CD14-positive monocyte (primary cell): Measurements from ENCODE around the gene MEI1. TPM values are rescaled to one million over a fixed set of nuclear protein-coding genes. Genes with fewer than 3 reads are reported as not detected.

Experiments
- DNase-seq, 3 donors: peaks; one replicate each; pipeline ENCODE4 v3.0.0-alpha.2; 2011 to 2022
- H2AFZ ChIP-seq: 2 replicates; pipeline ENCODE4 v1.6.0; 2012; ENCODE audit warnings: mild to moderate bottlenecking, low read depth, low read length, inconsistent platforms; ENCODE audit not compliant: insufficient read depth, poor library complexity, severe bottlenecking
- H3K27ac ChIP-seq, 2 donors: 1 replicate in 1 of 2; 2 replicates in 1 of 2; pipeline ENCODE4 v1.5.1; 2012 to 2013; ENCODE audit warnings: low read length in 2 of 2, control low read depth in 1 of 2, inconsistent platforms in 1 of 2, low read depth in 1 of 2, mild to moderate bottlenecking in 1 of 2
- H3K27me3 ChIP-seq, 2 donors: one replicate each; pipeline versions ENCODE4 v1.6.0 to v1.6.1; 2011 to 2013; ENCODE audit warnings: low read length in 2 of 2; ENCODE audit not compliant: control insufficient read depth in 2 of 2, insufficient read depth in 2 of 2
- H3K36me3 ChIP-seq, 2 donors: replicated peaks in 1 of 2; 1 replicate in 1 of 2; 2 replicates in 1 of 2; pipeline versions ENCODE4 v1.5.1 to v1.6.1; 2012 to 2013; ENCODE audit warnings: low read length in 2 of 2, control low read depth in 1 of 2, inconsistent platforms in 1 of 2, mild to moderate bottlenecking in 1 of 2; ENCODE audit not compliant: insufficient read depth in 2 of 2, control insufficient read depth in 1 of 2
- H3K4me1 ChIP-seq, 2 donors: 1 replicate in 1 of 2; 2 replicates in 1 of 2; pipeline versions ENCODE4 v1.5.1 to v1.6.1; 2012 to 2013; ENCODE audit warnings: low read length in 2 of 2, control low read depth in 1 of 2, inconsistent platforms in 1 of 2, mild to moderate bottlenecking in 1 of 2, moderate library complexity in 1 of 2; ENCODE audit not compliant: insufficient read depth in 2 of 2, control insufficient read depth in 1 of 2
- H3K4me2 ChIP-seq: replicated peaks from 2 replicates; pipeline ENCODE3; 2012; ENCODE audit warnings: low read length, moderate library complexity, mild to moderate bottlenecking; ENCODE audit not compliant: poor library complexity, severe bottlenecking; ENCODE audit errors: extremely low read depth
- H3K4me3 ChIP-seq, 3 experiments: fragments of 200-600 bp in 1 of 3; sonication (generic) in 1 of 3; replicated peaks in 1 of 3; 1 replicate in 2 of 3; 2 replicates in 1 of 3; pipeline ENCODE4 v1.5.1; 2011 to 2013; ENCODE audit warnings: low read length in 3 of 3, mild to moderate bottlenecking in 3 of 3, control low read depth in 2 of 3, low read depth in 2 of 3, inconsistent platforms in 1 of 3, moderate library complexity in 1 of 3
- H3K79me2 ChIP-seq: 2 replicates; pipeline ENCODE4 v1.6.0; 2012; ENCODE audit warnings: mild to moderate bottlenecking, control low read depth, inconsistent platforms, low read length, moderate library complexity; ENCODE audit not compliant: insufficient read depth
- H3K9ac ChIP-seq: 2 replicates; pipeline ENCODE4 v1.6.0; 2017; ENCODE audit warnings: low read length, mild to moderate bottlenecking; ENCODE audit not compliant: insufficient read depth, poor library complexity, severe bottlenecking
- H3K9me3 ChIP-seq, 2 donors: replicated peaks in 1 of 2; 1 replicate in 1 of 2; 2 replicates in 1 of 2; pipeline versions ENCODE4 v1.5.1 to v1.6.1; 2012 to 2013; ENCODE audit warnings: low read length in 2 of 2, control low read depth in 1 of 2; ENCODE audit not compliant: control insufficient read depth in 1 of 2, insufficient read depth in 1 of 2
- H4K20me1 ChIP-seq: 2 replicates; pipeline ENCODE4 v1.6.0; 2012; ENCODE audit warnings: mild to moderate bottlenecking, low read length, control low read depth, moderate library complexity; ENCODE audit not compliant: insufficient read depth
- H3K27ac Mint-ChIP-seq, 7 donors: one replicate each; pipeline ENCODE4 v1.8.0; 2020; ENCODE audit warnings: mild to moderate bottlenecking in 7 of 7, mixed read lengths in 7 of 7, moderate library complexity in 6 of 7, inconsistent platforms in 2 of 7
- H3K27me3 Mint-ChIP-seq, 3 donors: one replicate each; pipeline ENCODE4 v1.8.0; 2021 to 2022; ENCODE audit warnings: low read depth in 3 of 3, mild to moderate bottlenecking in 3 of 3, mixed read lengths in 3 of 3, moderate library complexity in 3 of 3, inconsistent platforms in 1 of 3
- H3K36me3 Mint-ChIP-seq, 2 donors: one replicate each; pipeline ENCODE4 v1.8.0; 2020; ENCODE audit warnings: mixed read lengths in 2 of 2, inconsistent platforms in 1 of 2, mild to moderate bottlenecking in 1 of 2
- H3K4me1 Mint-ChIP-seq: one replicate; pipeline ENCODE4 v1.8.0; 2020; ENCODE audit warnings: mild to moderate bottlenecking, mixed read lengths
- H3K4me3 Mint-ChIP-seq, 2 donors: one replicate each; pipeline ENCODE4 v1.8.0; 2020; ENCODE audit warnings: mild to moderate bottlenecking in 2 of 2, mixed read lengths in 2 of 2, moderate library complexity in 1 of 2
- H3K9me3 Mint-ChIP-seq, 7 donors: one replicate each; pipeline ENCODE4 v1.8.0; 2020 to 2022; ENCODE audit warnings: mixed read lengths in 7 of 7, mild to moderate bottlenecking in 6 of 7, moderate library complexity in 6 of 7, inconsistent platforms in 2 of 7
- WGBS: methylation state at CpG from one replicate; pipeline ENCODE4 v1.1.5; 2013; ENCODE audit warnings: missing lambda C conversion rate; ENCODE audit not compliant: insufficient coverage; 5-methylcytosine and 5-hydroxymethylcytosine counted together
- intact Hi-C, 2 donors: fragments of 100-400 bp; cut with micrococcal nuclease; formaldehyde crosslinking; loops; one replicate each; pipeline versions ENCODE4 v1.15.0 to v1.15.1; 2023
- polyA plus RNA-seq, 3 donors: library from polyadenylated mRNA; depleted of rRNA in 1 of 3; unstranded in 2 of 3; stranded (reverse) in 1 of 3; fragments of 300-500 nt in 2 of 3; fragments of >200 nt in 1 of 3; fragmentation: Illumina TruSeq in 2 of 3; gene quantifications; 1 replicate in 2 of 3; 2 replicates in 1 of 3; pipeline ENCODE4 v1.2.3, GENCODE V29; 2012 to 2021
- TF ChIP-seq, protein P1 (sequence below): fragments of 200-600 bp; IDR thresholded peaks from one replicate; pipeline ENCODE4 v1.8.0; 2022; ENCODE audit warnings: antibody characterized with exemption, mild to moderate bottlenecking

The MEI1 gene
- polyA plus RNA-seq, 3 donors: 12.3 to 40.0 (median 37.0) TPM

GRCh38 chr22:41687901-41688364 is 11.4 kb upstream of the MEI1 start:
- Histone ChIP-seq H3K9me3 (no peaks in the 10 kb centered on the region), H3K4me1 (peaks cover 15 to 21% of the 10 kb centered on the region in 2 donors), H3K4me2 (peak overlapping the region; percentile 78), H4K20me1 (no peaks in the 10 kb centered on the region), H3K79me2 (peaks cover 54% of the 10 kb centered on the region), H2AFZ (peak overlapping the region; percentile 67), H3K36me3 (no peaks in the 10 kb centered on the region), H3K27me3 (no peaks in the 10 kb centered on the region), H3K4me3 (peak overlapping the region; percentile 60 to 86 (median 84)), H3K9ac (peak overlapping the region; percentile 90), H3K27ac (peak overlapping the region; percentile 93 to 98)
- H3K27ac Mint-ChIP-seq: peak overlapping the region; percentile 95 to 97 (median 95)
- intact Hi-C loops: no loop called here
- H3K4me1 Mint-ChIP-seq: peaks cover 12% of the 10 kb centered on the region
- TF ChIP-seq, protein P1, sequence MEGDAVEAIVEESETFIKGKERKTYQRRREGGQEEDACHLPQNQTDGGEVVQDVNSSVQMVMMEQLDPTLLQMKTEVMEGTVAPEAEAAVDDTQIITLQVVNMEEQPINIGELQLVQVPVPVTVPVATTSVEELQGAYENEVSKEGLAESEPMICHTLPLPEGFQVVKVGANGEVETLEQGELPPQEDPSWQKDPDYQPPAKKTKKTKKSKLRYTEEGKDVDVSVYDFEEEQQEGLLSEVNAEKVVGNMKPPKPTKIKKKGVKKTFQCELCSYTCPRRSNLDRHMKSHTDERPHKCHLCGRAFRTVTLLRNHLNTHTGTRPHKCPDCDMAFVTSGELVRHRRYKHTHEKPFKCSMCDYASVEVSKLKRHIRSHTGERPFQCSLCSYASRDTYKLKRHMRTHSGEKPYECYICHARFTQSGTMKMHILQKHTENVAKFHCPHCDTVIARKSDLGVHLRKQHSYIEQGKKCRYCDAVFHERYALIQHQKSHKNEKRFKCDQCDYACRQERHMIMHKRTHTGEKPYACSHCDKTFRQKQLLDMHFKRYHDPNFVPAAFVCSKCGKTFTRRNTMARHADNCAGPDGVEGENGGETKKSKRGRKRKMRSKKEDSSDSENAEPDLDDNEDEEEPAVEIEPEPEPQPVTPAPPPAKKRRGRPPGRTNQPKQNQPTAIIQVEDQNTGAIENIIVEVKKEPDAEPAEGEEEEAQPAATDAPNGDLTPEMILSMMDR: no peak
- H3K9me3 Mint-ChIP-seq: no peaks in the 10 kb centered on the region
- H3K27me3 Mint-ChIP-seq: no peaks in the 10 kb centered on the region
- peaks cover 0 to 4% of the 10 kb centered on the region in 2 donors for H3K36me3 Mint-ChIP-seq
- 0% methylated on average over 14 of the region's 20 CpGs for WGBS
- peak; percentile 36 to 53 (median 49) for DNase-seq
- peak overlapping the region; percentile 95 to 96 for H3K4me3 Mint-ChIP-seq

DNA sequence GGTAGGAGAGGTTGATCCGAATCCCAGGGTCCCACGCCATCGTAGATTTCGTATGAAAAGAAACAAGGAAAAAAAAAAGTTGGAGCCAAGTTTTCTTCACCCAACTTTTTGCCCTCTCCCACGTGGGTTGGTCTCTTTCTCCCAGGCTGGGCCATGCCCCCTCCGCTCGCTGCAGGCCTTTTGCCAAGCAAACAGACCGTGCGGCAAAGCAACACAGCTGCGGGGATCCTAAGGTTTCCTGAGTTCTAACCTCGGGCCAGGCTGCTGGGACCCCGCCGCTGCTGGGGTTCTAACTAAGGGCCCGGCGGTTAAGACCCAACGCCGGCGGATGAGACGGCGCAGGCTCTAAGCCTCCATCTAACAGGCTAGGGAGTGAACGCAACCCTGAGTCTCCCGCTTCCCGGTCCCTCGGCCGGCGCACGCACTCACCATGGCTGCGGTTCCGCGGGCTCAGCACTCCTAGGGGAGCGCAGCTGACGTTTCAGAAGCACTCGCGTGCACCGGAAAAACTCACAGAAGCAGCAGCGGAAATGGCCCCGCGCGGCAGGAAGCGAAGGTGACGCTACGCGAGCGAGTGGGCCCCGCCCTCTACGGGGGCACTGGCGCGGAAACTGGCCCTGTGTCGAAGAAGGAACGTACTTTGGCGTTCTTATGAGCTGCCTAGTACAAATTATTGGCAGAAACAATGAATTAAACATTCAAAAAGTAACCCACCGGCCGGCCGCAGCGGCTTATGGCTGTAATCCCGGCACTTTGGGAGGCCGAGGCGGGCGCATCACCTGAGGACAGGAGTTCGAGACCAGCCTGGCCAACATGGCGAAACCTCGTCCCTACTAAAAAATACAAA is 10.7 kb upstream of the MEI1 start, which contains the start of gene SNU13:
SNU13 (minus strand) TSS at position 503 of the 847 bp plus-strand sequence; CDS start at position 432, 71 bp downstream.
- H3K4me3 ChIP-seq: peak within 1 kb of the TSS; percentile 60 to 86 (median 84)
- H3K27ac Mint-ChIP-seq: peak within 1 kb of the TSS; percentile 95 to 97 (median 95)
- intact Hi-C loops: no loop called here
- no peaks in the 10 kb centered on the region for H4K20me1 ChIP-seq
- H3K27ac ChIP-seq: peak within 1 kb of the TSS; percentile 93 to 98
- 0% methylated on average over 54 of the region's 62 CpGs for WGBS
- H3K4me1 ChIP-seq: peaks cover 15 to 21% of the 10 kb centered on the region in 2 donors
- H2AFZ ChIP-seq: peak within 1 kb of the TSS; percentile 67
- peaks cover 0 to under 1% of the 10 kb centered on the region in 2 donors for H3K36me3 ChIP-seq
- H3K79me2 ChIP-seq: peaks cover 48% of the 10 kb centered on the region
- H3K36me3 Mint-ChIP-seq: peaks cover 0 to 4% of the 10 kb centered on the region in 2 donors
- no peaks in the 10 kb centered on the region for H3K27me3 Mint-ChIP-seq
- no peaks in the 10 kb centered on the region for H3K9me3 ChIP-seq
- H3K9me3 Mint-ChIP-seq: no peaks in the 10 kb centered on the region
- peak within 1 kb of the TSS; percentile 78 for H3K4me2 ChIP-seq
- TF ChIP-seq, protein P1: no peak
- H3K4me3 Mint-ChIP-seq: peak within 1 kb of the TSS; percentile 95 to 96
- H3K9ac ChIP-seq: peak within 1 kb of the TSS; percentile 90
- no peaks in the 10 kb centered on the region for H3K27me3 ChIP-seq
- H3K4me1 Mint-ChIP-seq: peaks cover 11% of the 10 kb centered on the region
- DNase-seq: peak; percentile 95 to 97 (median 96)
